AG10803 (cell line): ENCODE results near the gene GPD1L.
"Not testable (repeated sequence)": the region's sequence is repeated elsewhere in the genome, so short reads cannot be mapped to it uniquely, and the experiment has no call there.

ENCODE experiments used
- DNase-seq: peaks from one replicate; pipeline ENCODE4 v3.0.0; 2010; ENCODE audit warnings: low read depth
- H3K4me3 ChIP-seq: 2 replicates; pipeline ENCODE4 v1.5.1; 2011; ENCODE audit warnings: mild to moderate bottlenecking, low read length, control low read depth
- CTCF ChIP-seq: conservative IDR thresholded peaks from 2 replicates; pipeline ENCODE4 v1.5.1; 2011; ENCODE audit warnings: mild to moderate bottlenecking, low read length, control low read depth, inconsistent platforms

GPD1L gene

GRCh38 chr3:32105291-32106131 lies 909 bp upstream of the GPD1L start:
- TF ChIP-seq CTCF, result no peak

GRCh38 chr3:32106929-32107362 lies 526 bp downstream of the GPD1L start:
- H3K4me3 ChIP-seq, result peak overlapping the region; percentile 68
- peak; percentile 2 for DNase-seq
- TF ChIP-seq CTCF, result no peak

More at GRCh38 chr3:32105291-32106131, 909 bp upstream of the GPD1L start:
- peak overlapping the region; percentile 55; the same call in 1 of the 2 replicates for H3K4me3 ChIP-seq
- DNase-seq, result peak; percentile 5

- not testable (repeated sequence) for H3K4me3 ChIP-seq, DNase-seq
These were observed 1.8 kb downstream of the GPD1L start for GRCh38 chr3:32108224-32108623.

- peak; percentile 73 for DNase-seq
- H3K4me3 ChIP-seq, result no peak overlapping the region
- no peak for TF ChIP-seq CTCF
These were observed 2.8 kb downstream of the GPD1L start for GRCh38 chr3:32109256-32109655.

GRCh38 chr3:32110233-32110760 lies 3.9 kb downstream of the GPD1L start:
- DNase-seq, result no peak
- no peak for TF ChIP-seq CTCF

GRCh38 chr3:32111560-32111959 lies 5.1 kb downstream of the GPD1L start:
- H3K4me3 ChIP-seq, result no peak overlapping the region
- TF ChIP-seq CTCF, result no peak
- DNase-seq, result no peak

More at GRCh38 chr3:32110233-32110760, 3.9 kb downstream of the GPD1L start:
- no peak overlapping the region for H3K4me3 ChIP-seq

- no peak for TF ChIP-seq CTCF
- no peak overlapping the region for H3K4me3 ChIP-seq
- DNase-seq, result no peak
These were observed 7.1 kb downstream of the GPD1L start for GRCh38 chr3:32113566-32113965.
